CD4-positive, alpha-beta T cell treated with Interleukin-17A for 4 hours (primary cell): ENCODE data around the gene LAMB3.
"Not testable (repeated sequence)": the region's sequence is repeated elsewhere in the genome, so short reads cannot be mapped to it uniquely, and the experiment has no call there.

Experiments
- DNase-seq: peaks from one replicate; pipeline ENCODE4 v3.0.0-alpha.2; 2020; ENCODE audit warnings: mixed read lengths

LAMB3 gene

GRCh38 chr1:209652121-209652735 lies at the start of gene LAMB3:
TSS of gene LAMB3 (minus strand) at chr1:209652425. CDS start at chr1:209650944, 1,481 bp downstream.
- DNase-seq = no peak

GRCh38 chr1:209700686-209701085 lies 48.5 kb upstream of the LAMB3 start:
- DNase-seq = not testable (repeated sequence)

GRCh38 chr1:209697126-209697525 lies 44.9 kb upstream of the LAMB3 start:
- no peak for DNase-seq

- DNase-seq = no peak
These were observed 44.4 kb upstream of the LAMB3 start for GRCh38 chr1:209696673-209697072.

- DNase-seq = peak; percentile 85
These were observed 40.7 kb upstream of the LAMB3 start for GRCh38 chr1:209692745-209693504.

GRCh38 chr1:209692296-209692695 lies 40.1 kb upstream of the LAMB3 start:
- no peak for DNase-seq

- DNase-seq = no peak
These were observed 39.0 kb upstream of the LAMB3 start for GRCh38 chr1:209691237-209691636.

- no peak for DNase-seq
These were observed 37.3 kb upstream of the LAMB3 start for GRCh38 chr1:209689477-209689876.

- no peak for DNase-seq
These were observed 36.6 kb upstream of the LAMB3 start for GRCh38 chr1:209688746-209689234.

- no peak for DNase-seq
These were observed 34.1 kb upstream of the LAMB3 start for GRCh38 chr1:209686322-209686721.

- DNase-seq = peak; percentile 38
These were observed 33.6 kb upstream of the LAMB3 start for GRCh38 chr1:209685821-209686220.

- DNase-seq = no peak
These were observed 26.8 kb upstream of the LAMB3 start for GRCh38 chr1:209678981-209679539.

- peak; percentile 10 for DNase-seq
These were observed 23.4 kb upstream of the LAMB3 start for GRCh38 chr1:209675565-209676154.

- DNase-seq = peak; percentile 37
These were observed 22.8 kb upstream of the LAMB3 start, which contains the start of gene G0S2 for GRCh38 chr1:209674957-209675564. TSS of gene G0S2 (plus strand) at chr1:209675412. CDS start at chr1:209675685, 273 bp downstream.

GRCh38 chr1:209673631-209674417 lies 21.6 kb upstream of the LAMB3 start:
- DNase-seq = no peak

GRCh38 chr1:209672705-209673630 lies 20.7 kb upstream of the LAMB3 start:
- peak; percentile 24 for DNase-seq

GRCh38 chr1:209670441-209671082 lies 18.3 kb upstream of the LAMB3 start:
- no peak for DNase-seq

GRCh38 chr1:209667708-209668107 lies 15.5 kb upstream of the LAMB3 start:
- DNase-seq = no peak

- DNase-seq = no peak
These were observed 14.9 kb upstream of the LAMB3 start for GRCh38 chr1:209667103-209667502.

GRCh38 chr1:209662879-209663327 lies 10.7 kb upstream of the LAMB3 start:
- no peak for DNase-seq
